ENCODE data around the gene CTNNA3.

GRCh38 chr10:66717231-66717981 is 978.6 kb downstream of the CTNNA3 start:
- TF ChIP-seq POLR2AphosphoS5 (IDR thresholded peaks at IDR 0.05; ENCODE audit: low read depth, low read length): no peak
- TF ChIP-seq, protein P1, sequence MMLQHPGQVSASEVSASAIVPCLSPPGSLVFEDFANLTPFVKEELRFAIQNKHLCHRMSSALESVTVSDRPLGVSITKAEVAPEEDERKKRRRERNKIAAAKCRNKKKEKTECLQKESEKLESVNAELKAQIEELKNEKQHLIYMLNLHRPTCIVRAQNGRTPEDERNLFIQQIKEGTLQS (IDR thresholded peaks at IDR 0.05): no peak
- no peak for TF ChIP-seq POLR2A (IDR thresholded peaks at IDR 0.05; ENCODE audit: borderline replicate concordance, extremely low read depth, insufficient read depth, insufficient read length)
- TF ChIP-seq SP1 (IDR thresholded peaks at IDR 0.05; ENCODE audit: low read depth): no peak
- TF ChIP-seq, protein P2, sequence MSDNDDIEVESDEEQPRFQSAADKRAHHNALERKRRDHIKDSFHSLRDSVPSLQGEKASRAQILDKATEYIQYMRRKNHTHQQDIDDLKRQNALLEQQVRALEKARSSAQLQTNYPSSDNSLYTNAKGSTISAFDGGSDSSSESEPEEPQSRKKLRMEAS (IDR thresholded peaks at IDR 0.05): no peak
- TF ChIP-seq EZH2 (IDR thresholded peaks at IDR 0.05): no peak
- TF ChIP-seq CTCF (IDR thresholded peaks at IDR 0.05 in 2 of 3, conservative IDR thresholded peaks at IDR 0.05 in 1 of 3; ENCODE audit: borderline replicate concordance in 1 of 3, insufficient read depth in 1 of 3, low read depth in 2 of 3, low read length in 2 of 3): no peak
- no peak for TF ChIP-seq ZFX (IDR thresholded peaks at IDR 0.05)
- no peak for TF ChIP-seq EZH2phosphoT487 (IDR thresholded peaks at IDR 0.05; ENCODE audit: borderline replicate concordance)
- TF ChIP-seq YY1 (IDR thresholded peaks at IDR 0.05; ENCODE audit: extremely low read depth, insufficient replicate concordance, low read depth, low read length): no peak
- no peak for TF ChIP-seq JUND (IDR thresholded peaks at IDR 0.05)
